Measurements from ENCODE around the gene ELOVL6. TPM values are rescaled to one million over a fixed set of nuclear protein-coding genes. Genes with fewer than 3 reads are reported as not detected.

ELOVL6 gene
- total RNA-seq, 2 experiments from 2014 or later: 8.5 to 9.7 TPM

GRCh38 chr4:110130576-110131358 is 67.6 kb downstream of the ELOVL6 start:
- no peak for DNase-seq
- ChIA-PET CTCF (interaction anchor here (1.6 kb wide), 1 partner anchor 380 kb away, joined by 3 read pairs; no protein-coding TSS in a partner anchor), POLR2A (no interaction called here)
- Mint-ChIP-seq H3K4me3 (no peak overlapping the region), H3K27ac (no peak overlapping the region), H3K27me3 (no peaks in the 10 kb centered on the region), H3K9me3 (no peaks in the 10 kb centered on the region), H3K36me3 (no peaks in the 10 kb centered on the region), H3K4me1 (ENCODE audit: low read depth) (peaks cover 8% of the 10 kb centered on the region)
- intact Hi-C loops (cut with micrococcal nuclease): no loop called here

DNA sequence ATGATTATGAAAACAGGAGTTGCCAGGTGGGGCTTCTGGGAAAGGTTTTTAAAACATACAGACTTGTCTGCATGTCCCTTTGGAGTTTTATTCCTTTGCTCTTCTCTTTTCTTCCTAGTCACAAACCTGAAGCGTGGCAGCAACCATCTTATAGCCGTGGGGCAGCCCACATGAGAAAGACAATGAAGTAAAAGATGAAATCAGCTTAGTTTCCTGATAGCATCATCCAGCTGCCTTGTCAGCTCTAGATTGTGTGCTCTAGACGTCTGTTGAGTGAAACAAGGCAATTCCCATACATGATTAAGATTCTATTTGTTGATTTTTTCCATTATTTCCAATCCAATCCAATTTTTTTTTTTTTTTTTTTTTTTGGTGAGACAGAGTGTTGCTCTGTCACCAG is 68.9 kb downstream of the ELOVL6 start:
- CTCF ChIA-PET: interaction anchor here (1.6 kb wide), 1 partner anchor 381 kb away, joined by 3 read pairs; no protein-coding TSS in a partner anchor
- POLR2A ChIA-PET: interaction anchor here (0.7 to 1.4 kb wide), 2 partner anchors 32 to 36 kb away, joined by 3 to 4 read pairs; no protein-coding TSS in a partner anchor
- intact Hi-C loops (cut with micrococcal nuclease): no loop called here

GRCh38 chr4:110128472-110128919 is 69.9 kb downstream of the ELOVL6 start:
- no peak for DNase-seq
- Mint-ChIP-seq H3K36me3 (no peaks in the 10 kb centered on the region), H3K27me3 (no peaks in the 10 kb centered on the region), H3K27ac (no peak overlapping the region), H3K4me3 (no peak overlapping the region), H3K4me1 (ENCODE audit: low read depth) (peaks cover 8% of the 10 kb centered on the region), H3K9me3 (no peaks in the 10 kb centered on the region)
- intact Hi-C loops (cut with micrococcal nuclease): no loop called here
- ChIA-PET POLR2A (interaction anchor here (0.9 to 1.4 kb wide), 3 partner anchors 9 to 41 kb away, joined by 3 to 4 read pairs (median 3); no protein-coding TSS in a partner anchor), CTCF (no interaction called here)

More for the DNA sequence above, 68.9 kb downstream of the ELOVL6 start:
- Mint-ChIP-seq H3K27me3 (no peaks in the 10 kb centered on the region), H3K4me1 (ENCODE audit: low read depth) (peaks cover 8% of the 10 kb centered on the region), H3K27ac (no peak overlapping the region), H3K9me3 (no peaks in the 10 kb centered on the region), H3K36me3 (no peaks in the 10 kb centered on the region), H3K4me3 (no peak overlapping the region)
- no peak for DNase-seq

DNA sequence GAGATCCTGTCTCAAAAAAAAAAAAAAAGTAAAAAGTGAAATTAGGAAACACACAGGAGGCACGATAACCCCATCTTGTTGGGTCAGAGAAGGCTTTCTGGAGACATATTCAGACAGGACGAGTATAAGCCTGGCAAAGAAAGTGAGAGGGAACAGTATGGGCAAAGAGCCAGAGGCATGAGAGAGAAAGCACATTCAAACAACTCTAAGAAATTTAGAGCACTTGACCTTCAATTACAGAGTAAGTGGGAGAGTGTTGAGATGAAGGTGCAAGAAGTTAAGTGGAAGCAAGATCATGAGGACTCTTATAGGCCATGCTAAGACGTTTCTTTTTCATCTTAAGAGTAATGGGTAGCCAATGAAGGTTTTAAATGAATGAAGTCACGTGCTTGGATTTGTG is 70.4 kb downstream of the ELOVL6 start:
- Mint-ChIP-seq H3K27ac (no peak overlapping the region), H3K4me3 (no peak overlapping the region), H3K36me3 (no peaks in the 10 kb centered on the region), H3K9me3 (no peaks in the 10 kb centered on the region), H3K4me1 (ENCODE audit: low read depth) (peaks cover 8% of the 10 kb centered on the region), H3K27me3 (no peaks in the 10 kb centered on the region)
- CTCF ChIA-PET: no interaction called here
- intact Hi-C loops (cut with micrococcal nuclease): no loop called here
- no peak for DNase-seq
- POLR2A ChIA-PET: interaction anchor here (0.9 to 1.4 kb wide), 3 partner anchors 8 to 41 kb away, joined by 3 to 4 read pairs (median 3); no protein-coding TSS in a partner anchor

- DNase-seq: no peak
- Mint-ChIP-seq H3K27ac (no peak overlapping the region), H3K4me3 (no peak overlapping the region), H3K36me3 (no peaks in the 10 kb centered on the region), H3K4me1 (ENCODE audit: low read depth) (peaks cover 11% of the 10 kb centered on the region), H3K27me3 (no peaks in the 10 kb centered on the region), H3K9me3 (no peaks in the 10 kb centered on the region)
- POLR2A ChIA-PET: no interaction called here
- intact Hi-C loops (cut with micrococcal nuclease): no loop called here
- CTCF ChIA-PET: no interaction called here
These were observed 73.7 kb downstream of the ELOVL6 start for GRCh38 chr4:110124711-110125110.

DNA sequence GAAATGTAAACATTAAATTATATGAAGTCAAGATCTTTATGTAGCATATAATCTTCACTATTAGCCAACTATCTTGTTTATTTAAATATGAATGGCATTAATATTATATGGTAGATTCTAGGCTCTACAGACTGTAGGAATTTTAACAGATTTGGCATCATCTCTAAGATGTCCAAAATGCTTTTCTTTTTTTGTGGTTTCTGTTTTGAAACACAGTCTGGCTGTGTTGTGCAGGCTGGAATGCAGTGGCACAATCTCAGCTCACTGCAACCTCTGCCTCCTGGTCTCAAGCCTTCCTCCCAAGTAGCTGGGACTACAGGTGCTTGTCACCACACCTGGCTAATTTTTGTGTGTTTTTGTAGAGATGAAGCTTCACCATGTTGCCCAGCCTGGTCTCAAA is 76.2 kb downstream of the ELOVL6 start:
- intact Hi-C loops (cut with micrococcal nuclease): no loop called here
- DNase-seq: no peak
- Mint-ChIP-seq H3K4me1 (ENCODE audit: low read depth) (peaks cover 10% of the 10 kb centered on the region), H3K4me3 (no peak overlapping the region), H3K27me3 (no peaks in the 10 kb centered on the region), H3K9me3 (no peaks in the 10 kb centered on the region), H3K36me3 (no peaks in the 10 kb centered on the region), H3K27ac (no peak overlapping the region)
- POLR2A ChIA-PET: no interaction called here
- CTCF ChIA-PET: no interaction called here

DNA sequence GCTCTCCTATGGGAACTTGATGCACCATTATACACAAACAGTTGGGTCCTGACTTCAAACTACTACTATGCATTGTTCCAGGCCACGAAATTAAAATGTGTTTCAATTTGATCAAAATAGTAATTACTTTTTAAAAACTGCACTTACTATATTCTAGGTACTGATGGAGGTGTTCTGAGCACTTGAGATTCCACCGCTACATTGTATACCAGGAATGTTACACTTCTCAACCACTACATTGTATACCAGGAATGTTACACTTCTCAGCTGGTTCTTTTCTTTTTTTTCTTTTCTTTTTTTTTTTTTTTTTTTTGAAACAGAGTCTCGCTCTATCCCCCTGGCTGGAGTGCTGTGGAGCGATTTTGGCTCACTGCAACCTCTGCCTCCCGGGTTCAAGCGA is 77.9 kb downstream of the ELOVL6 start:
- POLR2A ChIA-PET: interaction anchor here (0.7 kb wide), 1 partner anchor 8 kb away, joined by 3 read pairs; no protein-coding TSS in a partner anchor
- Mint-ChIP-seq H3K36me3 (no peaks in the 10 kb centered on the region), H3K9me3 (no peaks in the 10 kb centered on the region), H3K27ac (no peak overlapping the region), H3K27me3 (no peaks in the 10 kb centered on the region), H3K4me3 (no peak overlapping the region), H3K4me1 (ENCODE audit: low read depth) (peaks cover 10% of the 10 kb centered on the region)
- intact Hi-C loops (cut with micrococcal nuclease): no loop called here
- DNase-seq: no peak
- CTCF ChIA-PET: no interaction called here

- H3K27me3 Mint-ChIP-seq: no peaks in the 10 kb centered on the region
- intact Hi-C loops (cut with micrococcal nuclease): no loop called here
- ChIA-PET POLR2A (interaction anchor here (0.7 kb wide), 1 partner anchor 9 kb away, joined by 3 read pairs; no protein-coding TSS in a partner anchor), CTCF (no interaction called here)
- DNase-seq: no peak
- H3K36me3 Mint-ChIP-seq: no peaks in the 10 kb centered on the region
- H3K9me3 Mint-ChIP-seq: no peaks in the 10 kb centered on the region
- no peak overlapping the region for H3K4me3 Mint-ChIP-seq
- H3K4me1 Mint-ChIP-seq (ENCODE audit: low read depth): peaks cover 10% of the 10 kb centered on the region
- H3K27ac Mint-ChIP-seq: no peak overlapping the region
These were observed 78.5 kb downstream of the ELOVL6 start for GRCh38 chr4:110119880-110120279.

DNA sequence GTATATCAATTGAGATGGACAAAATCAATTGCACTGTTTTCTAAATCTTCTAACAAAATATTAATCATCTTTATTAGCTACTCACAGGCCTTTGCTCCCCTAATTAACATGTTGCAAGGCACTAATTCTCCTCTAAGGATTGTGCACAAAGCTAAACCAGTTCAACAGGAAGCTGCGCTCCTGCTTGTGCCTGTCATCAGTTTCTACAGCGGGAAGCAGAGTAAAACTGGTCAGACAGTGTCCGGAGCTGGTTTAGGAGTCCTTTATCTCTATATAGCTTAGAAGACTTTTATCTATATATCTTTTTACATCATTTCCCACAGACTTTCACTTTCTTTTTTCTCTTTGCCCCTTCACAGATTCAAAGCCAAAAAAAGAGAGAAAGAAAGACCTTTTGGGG is 79.1 kb downstream of the ELOVL6 start:
- intact Hi-C loops (cut with micrococcal nuclease): no loop called here
- Mint-ChIP-seq H3K36me3 (no peaks in the 10 kb centered on the region), H3K4me3 (no peak overlapping the region), H3K27me3 (no peaks in the 10 kb centered on the region), H3K4me1 (ENCODE audit: low read depth) (peaks cover 10% of the 10 kb centered on the region), H3K27ac (no peak overlapping the region), H3K9me3 (no peaks in the 10 kb centered on the region)
- DNase-seq: no peak
- CTCF ChIA-PET: no interaction called here
- POLR2A ChIA-PET: no interaction called here

DNA sequence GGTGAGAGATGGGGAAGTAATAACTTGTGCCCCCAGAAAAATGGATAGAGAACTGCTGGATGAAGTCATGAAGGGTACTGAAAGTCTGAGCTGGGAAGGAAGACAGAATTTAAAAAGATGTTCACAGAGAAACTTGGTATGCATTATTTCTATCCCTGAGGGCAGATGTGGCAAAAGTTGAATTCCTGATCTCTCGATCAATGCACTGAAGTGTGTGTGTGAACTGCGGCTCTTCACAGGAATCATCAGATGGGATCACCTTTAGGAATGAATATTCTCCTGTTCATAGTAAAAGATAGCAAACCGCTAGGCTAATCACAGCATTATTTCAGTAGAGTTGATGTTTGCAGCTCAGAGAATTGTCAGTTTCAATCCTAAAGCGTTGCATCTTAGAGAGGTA is 86.4 kb downstream of the ELOVL6 start:
- H3K36me3 Mint-ChIP-seq: no peaks in the 10 kb centered on the region

DNA sequence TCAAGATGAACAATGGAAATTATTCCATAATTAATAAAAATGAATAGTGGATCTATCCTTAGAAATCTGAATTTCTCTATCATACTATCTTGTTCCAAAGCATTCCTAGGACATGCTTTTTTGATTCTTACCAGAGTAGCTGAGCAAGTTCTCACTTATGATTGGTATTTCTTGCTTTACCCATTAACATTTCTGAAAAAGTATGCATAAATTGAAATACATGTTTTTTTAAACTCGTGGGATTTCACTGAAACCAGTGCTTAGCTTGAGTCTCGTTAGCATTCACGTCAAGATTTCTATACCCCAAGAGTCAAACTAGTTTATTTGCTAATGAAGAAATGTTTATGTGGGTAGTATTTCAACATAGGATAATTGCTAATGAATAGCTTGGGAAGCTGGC is 89.0 kb downstream of the ELOVL6 start:
- ChIA-PET POLR2A (no interaction called here), CTCF (no interaction called here)
- peaks cover 4% of the 10 kb centered on the region for H3K36me3 Mint-ChIP-seq
- no peaks in the 10 kb centered on the region for H3K9me3 Mint-ChIP-seq
- no peak overlapping the region for H3K27ac Mint-ChIP-seq
- H3K4me1 Mint-ChIP-seq (ENCODE audit: low read depth): peaks cover 2% of the 10 kb centered on the region
- intact Hi-C loops (cut with micrococcal nuclease): no loop called here
- DNase-seq: no peak
- H3K27me3 Mint-ChIP-seq: no peaks in the 10 kb centered on the region
- no peak overlapping the region for H3K4me3 Mint-ChIP-seq

More for the DNA sequence above, 86.4 kb downstream of the ELOVL6 start:
- Mint-ChIP-seq H3K27ac (no peak overlapping the region), H3K4me1 (ENCODE audit: low read depth) (peaks cover 2% of the 10 kb centered on the region), H3K9me3 (no peaks in the 10 kb centered on the region), H3K4me3 (no peak overlapping the region), H3K27me3 (no peaks in the 10 kb centered on the region)
- intact Hi-C loops (cut with micrococcal nuclease): no loop called here
- DNase-seq: no peak
- CTCF ChIA-PET: no interaction called here
- POLR2A ChIA-PET: interaction anchor here (0.5 kb wide), 1 partner anchor 24 kb away, joined by 3 read pairs; no protein-coding TSS in a partner anchor

DNA sequence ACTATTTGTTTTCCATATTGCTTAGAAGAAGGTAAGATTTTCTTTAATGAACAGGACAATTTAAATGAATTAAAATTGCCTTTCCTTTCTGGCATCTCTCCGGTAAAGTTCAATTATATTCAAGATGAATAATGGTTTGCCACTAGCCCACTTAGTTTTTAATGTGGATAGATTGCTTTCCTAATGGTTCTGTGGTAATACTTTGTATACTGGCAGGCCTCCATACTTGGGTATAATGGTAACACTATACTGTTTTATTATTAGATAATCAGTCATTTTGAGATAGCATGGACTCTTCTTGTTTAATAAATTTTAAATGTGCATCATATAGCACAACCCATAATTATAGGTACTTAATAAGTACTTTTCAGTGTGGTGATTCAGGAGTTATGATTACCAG is 89.5 kb downstream of the ELOVL6 start:
- ChIA-PET CTCF (no interaction called here), POLR2A (no interaction called here)
- peaks cover 2% of the 10 kb centered on the region for H3K4me1 Mint-ChIP-seq (ENCODE audit: low read depth)
- peaks cover 4% of the 10 kb centered on the region for H3K36me3 Mint-ChIP-seq
- H3K27ac Mint-ChIP-seq: no peak overlapping the region
- intact Hi-C loops (cut with micrococcal nuclease): no loop called here
- no peaks in the 10 kb centered on the region for H3K27me3 Mint-ChIP-seq
- H3K9me3 Mint-ChIP-seq: no peaks in the 10 kb centered on the region
- H3K4me3 Mint-ChIP-seq: no peak overlapping the region
- DNase-seq: no peak

DNA sequence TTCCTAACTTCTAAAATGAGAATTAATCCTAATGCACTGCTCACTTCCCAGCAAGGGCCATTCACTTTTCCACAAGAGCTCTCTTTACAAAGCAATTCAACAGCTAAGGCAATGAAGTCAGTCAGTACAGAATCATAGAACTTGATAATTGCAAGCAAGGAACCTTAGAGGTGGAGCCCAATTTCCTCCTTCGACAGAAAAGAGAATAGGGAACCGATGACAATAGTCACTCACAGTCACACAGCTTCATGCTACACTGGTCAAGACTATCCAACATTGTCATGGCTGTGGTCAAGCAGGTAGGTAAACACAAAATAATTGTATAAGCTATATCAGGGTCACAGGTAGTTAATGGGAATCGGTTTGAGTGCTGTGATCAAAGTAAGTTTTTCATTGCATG is 90.0 kb downstream of the ELOVL6 start:
- Mint-ChIP-seq H3K36me3 (peaks cover 4% of the 10 kb centered on the region), H3K4me1 (ENCODE audit: low read depth) (peaks cover 2% of the 10 kb centered on the region), H3K9me3 (no peaks in the 10 kb centered on the region), H3K4me3 (no peak overlapping the region), H3K27me3 (no peaks in the 10 kb centered on the region), H3K27ac (no peak overlapping the region)
- POLR2A ChIA-PET: no interaction called here
- CTCF ChIA-PET: no interaction called here
- DNase-seq: no peak
- intact Hi-C loops (cut with micrococcal nuclease): no loop called here
